Measurements from ENCODE around the gene KIF5B. TPM values are rescaled to one million over a fixed set of nuclear protein-coding genes. Genes with fewer than 3 reads are reported as not detected.

Gene KIF5B
- total and polyA plus RNA-seq, 2 donors (not counting 3 experiments of a cell fraction or from before 2014, with no cell fraction given): 24.7 to 159 TPM

- TF ChIP-seq JUN (IDR thresholded peaks at IDR 0.05; ENCODE audit: borderline replicate concordance, insufficient read depth, insufficient read length, low read depth) (no peak), POLR2AphosphoS5 (IDR thresholded peaks at IDR 0.05; ENCODE audit: insufficient read depth, low read depth, low read length) (no peak), POLR2A (IDR thresholded peaks at IDR 0.05; ENCODE audit: low read depth, low read length) (no peak), FOS (IDR thresholded peaks at IDR 0.05; ENCODE audit: borderline replicate concordance, insufficient read depth, low read length) (no peak), MYC (IDR thresholded peaks at IDR 0.05; ENCODE audit: low read depth, low read length) (no peak), GATA2 (IDR thresholded peaks at IDR 0.05; ENCODE audit: insufficient read depth, insufficient read length, low read depth, low read length) (no peak), CTCF (IDR thresholded peaks at IDR 0.05; ENCODE audit: extremely low read depth in 1 of 2, insufficient read depth in 1 of 2, low read depth in 1 of 2, low read length in 2 of 2) (no peak), EZH2 (IDR thresholded peaks at IDR 0.05; ENCODE audit: borderline replicate concordance, low read depth, low read length, severe bottlenecking) (no peak)
- POLR2A ChIA-PET: no interaction called here
- dilution Hi-C loops (cut with MboI; ENCODE audit: extremely low pct_ligation_motif_present, low sequenced_read_pairs): no loop called here
Measured at GRCh38 chr10:31975157-31975765, 81.0 kb downstream of the KIF5B start.

More at GRCh38 chr10:31975157-31975765, 81.0 kb downstream of the KIF5B start:
- intact Hi-C loops (cut with micrococcal nuclease): no loop called here
- H3K9ac ChIP-seq (replicated peaks; ENCODE audit: extremely low read depth, insufficient read depth, low read length): no peak overlapping the region
- no peaks in the 10 kb centered on the region for H3K9me1 ChIP-seq (replicated peaks; ENCODE audit: control insufficient read depth, extremely low read depth, insufficient read depth, low read length)
- no peak overlapping the region for H3K27ac ChIP-seq (ENCODE audit: insufficient read depth, low read depth, low read length)
- no peaks in the 10 kb centered on the region for H3K36me3 ChIP-seq (ENCODE audit: control insufficient read depth in 2 of 2, extremely low read depth in 1 of 2, insufficient read depth in 2 of 2, low read length in 2 of 2)
- peaks cover 17% of the 10 kb centered on the region for H3K4me1 ChIP-seq (ENCODE audit: control insufficient read depth, extremely low read depth, insufficient read depth, low read length)
- no TSS peak for BruUV-seq (replicated peaks)
- no peaks in the 10 kb centered on the region for H3K27me3 ChIP-seq (ENCODE audit: control insufficient read depth in 2 of 2, insufficient read depth in 2 of 2, low read length in 2 of 2)
- H3K4me2 ChIP-seq (ENCODE audit: insufficient read depth, low read length): no peak overlapping the region
- H2AFZ ChIP-seq (ENCODE audit: low read depth, low read length): no peak overlapping the region
- no peak overlapping the region for H3K4me3 ChIP-seq (replicated peaks in 1 of 3; ENCODE audit: insufficient read depth in 1 of 3, low read depth in 1 of 3, low read length in 3 of 3)
- CTCF ChIA-PET: no interaction called here
- FAIRE-seq (no peak), DNase-seq (ENCODE audit: low read depth, low spot score) (no peak)
- H4K20me1 ChIP-seq (replicated peaks; ENCODE audit: control insufficient read depth, extremely low read depth, insufficient read depth, low read length): no peaks in the 10 kb centered on the region
- H3K9me3 ChIP-seq (replicated peaks; ENCODE audit: control insufficient read depth, insufficient read depth, low read length): no peaks in the 10 kb centered on the region
- no peaks in the 10 kb centered on the region for H3K79me2 ChIP-seq (ENCODE audit: control insufficient read depth, insufficient read depth, low read length)
